Measurements from ENCODE around the gene USP24.
A peak's percentile ranks its signal among the peaks of the same experiment; 100 is the strongest.

USP24 gene

DNA sequence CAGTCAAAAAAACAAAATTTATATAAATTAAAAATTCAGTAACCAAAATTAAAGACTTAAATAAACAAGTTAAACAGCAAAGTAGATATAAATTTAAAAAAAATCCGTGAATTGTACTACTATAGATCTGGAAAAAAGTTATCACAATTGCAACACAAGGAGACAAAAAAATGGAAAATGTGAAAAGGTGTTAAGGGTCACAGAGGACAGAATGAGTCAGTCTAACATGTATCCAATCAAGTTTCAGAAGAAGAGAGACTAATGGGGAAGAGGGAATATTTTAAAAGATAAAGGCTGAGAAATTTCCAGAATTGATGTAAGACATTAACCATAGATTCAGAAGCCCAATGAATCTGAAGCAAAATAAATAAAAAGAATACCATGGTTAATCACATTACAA, 46.0 kb downstream of the USP24 start:
- DNase-seq (ENCODE audit: low read depth) = no peak
- no peak overlapping the region for H3K4me3 ChIP-seq (ENCODE audit: low read depth, low read length)

DNA sequence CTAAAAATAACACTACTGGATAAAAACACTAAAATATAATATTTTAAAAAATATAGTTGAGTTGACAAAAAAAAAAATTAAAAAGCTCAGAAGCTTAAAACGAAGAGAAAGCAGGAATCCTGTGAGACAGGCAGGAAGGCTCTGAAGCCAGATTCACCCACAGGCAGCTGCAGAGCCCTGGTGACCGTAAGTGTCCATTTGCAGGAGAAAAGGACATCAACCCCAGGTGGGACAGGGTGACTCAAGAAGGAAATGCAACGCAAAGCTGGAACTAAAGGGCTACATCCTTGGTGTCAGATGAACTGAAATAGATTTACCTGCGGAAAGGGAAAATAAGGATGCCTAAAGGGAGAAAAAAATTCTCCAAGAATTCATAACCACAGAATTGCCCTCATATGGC, 46.8 kb downstream of the USP24 start:
- no peak for DNase-seq (ENCODE audit: low read depth)
- no peak overlapping the region for H3K4me3 ChIP-seq (ENCODE audit: low read depth, low read length)

DNA sequence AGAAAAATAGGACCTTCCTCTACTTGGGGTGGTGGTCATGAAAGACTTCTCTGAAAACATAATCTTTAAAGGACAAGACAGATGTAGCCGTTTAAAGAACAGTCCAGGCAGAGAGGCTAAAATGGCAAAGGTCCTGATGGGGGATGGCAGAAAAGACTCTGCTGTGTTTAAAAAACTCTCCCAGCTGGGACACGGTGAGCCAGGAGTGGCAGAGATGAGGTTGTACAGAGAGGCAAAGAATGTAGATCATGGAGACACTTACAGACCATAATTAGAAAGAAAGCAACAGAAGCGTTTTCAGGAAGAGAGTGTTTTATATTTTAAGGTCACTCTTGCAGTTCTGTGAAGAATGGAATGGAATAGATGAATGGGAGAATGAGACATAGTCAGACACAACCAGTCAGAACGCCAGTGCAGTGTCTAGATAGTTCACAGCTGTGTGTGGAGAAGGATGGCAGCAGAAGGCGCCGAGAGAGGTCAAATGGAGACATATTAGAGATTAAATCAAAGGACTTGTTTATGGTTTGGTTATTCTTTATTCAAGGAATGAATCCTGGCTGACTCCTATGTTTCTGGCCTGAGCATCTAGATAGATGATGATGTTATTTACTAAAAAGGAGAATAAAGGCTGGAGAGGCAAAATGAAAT, 47.8 kb downstream of the USP24 start:
- H3K4me3 ChIP-seq (ENCODE audit: low read depth, low read length) = no peak overlapping the region
- DNase-seq (ENCODE audit: low read depth) = no peak

DNA sequence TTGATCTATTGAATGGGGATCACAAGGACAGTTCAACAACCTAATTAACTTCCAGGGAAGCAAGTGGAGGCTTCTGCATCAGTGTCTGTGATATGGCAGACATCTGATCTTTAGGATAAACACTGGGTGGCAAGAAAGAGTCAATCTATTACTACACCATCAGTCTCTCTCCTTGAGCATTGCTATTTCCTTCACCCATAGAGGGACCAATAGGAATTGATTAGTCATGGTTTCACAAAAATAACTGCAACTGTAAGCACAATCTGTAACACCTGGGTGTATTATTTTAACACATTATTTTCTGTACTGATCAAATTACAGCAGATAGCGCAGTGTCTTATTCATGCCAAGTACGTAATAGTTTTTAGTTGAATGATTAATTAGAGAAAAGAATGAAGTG, 50.3 kb downstream of the USP24 start:
- H3K4me3 ChIP-seq (ENCODE audit: low read depth, low read length) = no peak overlapping the region
- no peak for DNase-seq (ENCODE audit: low read depth)

DNA sequence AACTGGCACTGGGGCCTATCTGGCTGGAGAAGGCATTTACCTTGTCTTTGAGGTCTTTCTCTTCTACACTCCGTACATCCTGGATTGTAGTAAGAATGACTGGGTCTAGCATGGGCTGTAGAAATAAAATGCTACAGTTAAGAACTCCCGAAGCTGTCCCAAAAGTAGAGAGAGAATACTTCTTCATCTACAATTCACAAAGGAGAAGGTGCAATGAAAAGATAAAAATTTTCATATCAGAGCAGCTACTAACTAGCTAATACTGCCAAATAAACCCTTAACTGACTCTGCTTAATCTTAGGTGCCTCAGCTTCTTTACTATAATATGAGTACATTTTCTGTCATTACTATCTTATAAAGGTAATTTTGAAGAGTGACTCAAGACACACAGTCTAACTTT, 55.6 kb downstream of the USP24 start:
- no peak for DNase-seq (ENCODE audit: low read depth)
- no peak overlapping the region for H3K4me3 ChIP-seq (ENCODE audit: low read depth, low read length)

DNA sequence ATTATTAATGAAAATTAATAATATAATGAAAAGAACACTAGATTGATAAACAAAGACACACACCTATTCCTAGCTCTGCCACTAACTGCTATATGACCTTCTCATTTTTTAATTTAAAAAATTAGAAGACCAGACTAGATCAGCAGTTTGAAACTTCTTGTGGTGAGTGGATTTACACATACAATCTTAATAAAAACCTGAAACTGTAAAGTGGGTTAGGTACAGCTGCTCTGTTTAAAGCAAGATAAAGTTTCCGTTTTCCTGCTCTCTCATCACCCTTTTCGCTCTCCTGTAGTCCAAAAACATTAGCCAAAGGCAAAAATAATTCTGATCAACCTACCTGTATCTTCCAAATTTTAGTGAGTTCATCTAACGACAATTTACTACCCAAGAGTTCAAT, 58.6 kb downstream of the USP24 start:
- DNase-seq (ENCODE audit: low read depth) = no peak
- H3K4me3 ChIP-seq (ENCODE audit: low read depth, low read length) = no peak overlapping the region

DNA sequence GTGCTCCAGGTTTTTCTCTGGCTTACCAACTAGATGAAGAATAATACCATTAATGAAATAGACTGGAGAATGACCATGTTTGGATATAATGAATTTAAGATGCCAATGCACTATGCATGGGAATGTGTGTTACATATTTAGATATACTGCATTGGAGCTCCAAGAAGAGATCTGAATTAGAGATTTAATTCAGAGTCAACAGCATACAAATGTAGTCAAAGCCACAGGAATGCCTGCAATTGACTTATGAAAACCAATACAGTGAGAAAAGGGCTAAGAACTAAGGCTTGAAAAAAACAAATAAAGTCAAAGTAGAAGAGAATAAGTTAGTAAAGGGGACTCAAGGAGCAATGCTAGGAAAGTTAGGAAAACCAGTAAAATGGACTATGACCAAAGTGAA, 59.1 kb downstream of the USP24 start:
- DNase-seq (ENCODE audit: low read depth) = no peak
- no peak overlapping the region for H3K4me3 ChIP-seq (ENCODE audit: low read depth, low read length)

DNA sequence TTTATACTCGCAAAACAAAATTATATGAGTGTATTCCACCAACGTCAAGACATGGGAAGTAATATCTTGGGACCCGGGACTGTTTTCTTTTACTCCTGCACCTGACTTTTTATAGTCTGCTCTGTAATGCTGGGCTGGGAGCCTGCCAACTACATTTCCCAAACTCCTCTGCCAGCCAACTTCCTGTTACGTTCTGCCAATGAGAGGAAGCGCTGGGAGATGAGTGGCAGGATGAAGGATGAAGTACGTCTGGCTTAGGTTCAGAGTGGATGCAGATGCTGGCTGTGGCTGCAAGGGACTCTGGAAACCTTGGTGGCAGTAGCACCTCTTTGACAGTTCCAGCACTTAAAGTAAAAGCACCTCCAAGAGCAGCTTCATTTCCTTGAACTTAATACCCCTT, 59.6 kb downstream of the USP24 start:
- no peak overlapping the region for H3K4me3 ChIP-seq (ENCODE audit: low read depth, low read length)
- DNase-seq (ENCODE audit: low read depth) = no peak

DNA sequence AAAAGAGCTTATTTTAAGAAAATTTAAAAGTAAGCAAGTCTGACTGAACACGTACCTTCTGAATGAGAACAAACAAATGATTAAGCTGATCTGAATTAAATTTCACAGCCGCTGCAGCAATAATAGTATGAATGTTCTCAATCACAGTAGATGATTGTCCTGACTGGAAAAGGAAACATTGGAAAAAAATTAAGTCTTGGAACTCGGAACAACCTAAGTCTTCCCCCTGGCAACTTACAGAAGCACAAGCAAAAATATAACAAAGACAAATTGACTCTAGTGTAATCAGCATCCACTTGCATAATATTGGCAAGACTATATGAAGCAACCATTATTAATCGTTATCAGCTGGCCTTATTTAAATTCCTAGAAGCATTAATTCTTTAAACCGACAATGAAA, 60.5 kb downstream of the USP24 start:
- H3K4me3 ChIP-seq (ENCODE audit: low read depth, low read length) = no peak overlapping the region
- no peak for DNase-seq (ENCODE audit: low read depth)

DNA sequence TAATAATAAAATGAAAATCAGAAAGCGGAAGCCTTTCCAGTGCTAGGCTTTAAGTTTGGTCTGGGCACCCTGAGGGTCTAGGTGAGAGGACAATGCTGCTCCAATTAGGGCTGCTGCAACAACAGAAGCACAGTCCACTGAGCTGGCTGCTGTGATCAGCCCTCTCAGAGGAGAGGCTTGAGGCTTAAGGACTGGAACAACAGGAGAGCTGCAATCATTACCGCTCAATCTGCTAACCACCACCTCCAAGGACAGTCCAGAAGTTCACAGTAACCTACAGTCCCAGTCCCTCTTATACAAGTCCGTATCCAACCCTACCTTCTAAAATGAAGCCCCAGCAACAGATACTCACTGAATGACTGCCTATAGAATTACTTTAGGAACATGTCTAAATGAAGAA, 62.1 kb downstream of the USP24 start:
- no peak for DNase-seq (ENCODE audit: low read depth)
- H3K4me3 ChIP-seq (ENCODE audit: low read depth, low read length) = no peak overlapping the region

DNA sequence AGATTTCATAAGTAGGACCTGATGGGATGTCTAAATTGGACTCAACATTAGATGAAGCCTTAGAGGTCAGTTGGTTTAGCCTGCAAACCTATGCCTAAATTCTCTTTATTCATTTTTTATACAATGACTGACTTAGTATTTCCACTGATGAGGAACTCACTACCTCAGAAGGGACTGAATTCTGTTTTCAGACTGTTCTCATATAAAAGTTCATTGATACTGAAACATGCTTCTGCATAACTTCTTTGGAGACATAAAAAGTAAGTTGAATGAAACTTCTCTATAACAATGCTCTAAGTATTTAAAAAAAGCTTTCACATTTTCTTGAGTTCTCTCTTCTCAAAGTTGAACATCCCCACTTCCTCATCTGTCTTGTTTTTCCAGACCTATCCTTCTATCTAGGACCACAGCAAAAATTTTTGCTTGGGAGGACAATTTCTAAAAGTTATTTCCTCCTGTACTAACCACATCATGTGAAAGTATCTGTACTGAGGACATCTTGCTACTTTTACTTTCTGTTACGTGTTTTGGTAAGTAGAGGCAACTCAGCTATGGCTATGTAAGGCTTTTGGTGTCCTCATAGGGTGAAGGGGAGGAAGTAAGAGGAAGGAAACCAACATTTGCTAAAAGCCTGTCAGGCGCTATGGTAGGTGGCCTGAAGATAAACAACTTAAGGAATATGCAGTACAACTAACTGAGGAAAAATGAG, 64.1 kb downstream of the USP24 start:
- H3K4me3 ChIP-seq (ENCODE audit: low read depth, low read length) = no peak overlapping the region
- DNase-seq (ENCODE audit: low read depth) = no peak

DNA sequence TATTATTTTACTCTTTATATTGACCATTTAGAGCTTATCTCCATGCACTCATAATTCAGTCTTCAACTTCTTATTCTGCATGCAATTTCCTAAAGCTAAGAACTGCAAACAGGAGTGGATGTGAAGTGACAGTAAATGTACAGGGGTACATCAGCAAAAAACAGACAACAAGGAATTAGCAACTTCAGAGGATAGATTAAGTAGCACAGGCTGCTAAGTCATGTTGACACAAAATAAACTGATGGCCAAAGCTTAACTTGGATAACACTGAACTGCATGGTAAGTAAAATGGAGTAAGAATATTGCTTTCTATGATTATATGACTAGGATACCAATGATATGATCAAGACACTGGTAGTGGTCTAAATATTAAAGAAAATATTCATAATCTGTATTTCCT, 66.5 kb downstream of the USP24 start:
- H3K4me3 ChIP-seq (ENCODE audit: low read depth, low read length) = no peak overlapping the region

DNA sequence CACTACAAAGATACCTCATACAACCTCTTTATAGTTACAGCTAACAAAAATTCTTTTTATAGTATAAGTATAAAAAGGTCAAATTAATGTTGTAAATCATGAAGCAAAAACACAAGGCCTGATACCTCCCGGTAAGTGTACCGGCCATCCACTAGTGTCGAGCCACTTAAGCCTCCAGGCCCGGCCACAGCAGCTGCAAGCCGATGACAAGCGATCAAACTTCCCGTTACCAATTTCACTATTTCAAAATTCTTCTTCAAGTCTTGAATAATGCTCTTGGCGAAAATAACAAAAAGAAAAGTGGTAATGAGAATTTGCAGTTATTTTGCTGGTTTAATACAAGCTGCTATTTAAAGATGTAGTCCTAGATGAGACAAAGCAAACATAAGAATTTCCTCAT, 67.6 kb downstream of the USP24 start:
- no peak overlapping the region for H3K4me3 ChIP-seq (ENCODE audit: low read depth, low read length)
- DNase-seq (ENCODE audit: low read depth) = no peak

More for the DNA sequence above, 66.5 kb downstream of the USP24 start:
- DNase-seq (ENCODE audit: low read depth) = no peak

DNA sequence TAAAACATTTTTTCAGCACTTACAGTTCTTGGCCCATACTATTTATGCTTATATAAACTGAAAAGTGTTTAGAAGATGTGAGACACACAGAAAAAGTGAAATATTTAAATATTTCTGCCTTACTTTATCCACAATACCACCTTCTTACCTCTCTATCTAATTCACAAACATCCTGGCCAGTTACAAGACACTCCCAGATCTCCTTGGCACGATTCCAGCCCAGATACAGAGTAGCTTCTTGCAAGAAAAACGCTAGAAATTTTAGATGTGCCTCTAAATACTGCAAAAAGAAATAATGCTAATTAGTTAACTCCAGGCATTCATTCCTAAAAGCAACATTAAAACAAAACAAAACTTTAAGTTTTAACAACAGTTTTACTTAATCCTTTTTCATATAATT, 68.4 kb downstream of the USP24 start:
- DNase-seq (ENCODE audit: low read depth) = no peak

DNA sequence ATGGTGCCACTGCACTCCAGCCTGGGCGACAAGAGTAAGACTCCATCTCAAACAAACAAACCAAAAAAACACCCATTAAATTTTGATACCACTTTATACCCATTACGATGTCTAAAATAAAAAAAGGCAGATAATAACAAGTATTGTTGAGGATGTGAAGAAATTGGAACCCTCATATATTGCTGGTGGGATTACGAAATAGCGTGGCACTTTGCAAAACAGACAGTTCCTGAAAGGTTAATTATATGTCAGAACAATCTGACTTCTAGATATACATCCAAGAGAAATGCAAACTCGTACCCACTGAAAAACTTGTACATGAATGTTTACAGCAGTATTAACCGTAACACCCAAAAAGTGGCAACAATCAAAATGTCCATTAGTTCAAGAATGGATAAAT, 70.3 kb downstream of the USP24 start:
- no peak overlapping the region for H3K4me3 ChIP-seq (ENCODE audit: low read depth, low read length)
- no peak for DNase-seq (ENCODE audit: low read depth)

More for the DNA sequence above, 68.4 kb downstream of the USP24 start:
- H3K4me3 ChIP-seq (ENCODE audit: low read depth, low read length) = no peak overlapping the region

DNA sequence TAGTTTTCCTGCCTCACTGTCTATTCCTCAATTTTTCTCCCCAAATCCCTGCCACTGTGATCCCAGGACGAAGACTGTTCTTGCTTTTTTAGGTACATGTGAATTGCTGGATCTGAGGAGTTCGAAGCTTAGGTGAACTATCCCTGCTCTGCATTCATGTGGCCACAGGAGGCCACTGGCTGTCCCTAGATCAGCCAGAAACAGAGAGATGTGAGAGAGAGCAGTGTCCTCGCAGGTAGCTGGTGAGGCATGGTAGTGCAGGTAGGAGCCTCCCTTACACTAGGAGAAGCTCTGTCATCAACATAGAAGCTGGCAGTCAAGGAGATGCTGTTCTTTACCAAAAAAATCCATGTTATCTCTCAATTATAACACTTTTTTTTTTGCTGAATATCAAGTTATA, 71.5 kb downstream of the USP24 start:
- DNase-seq (ENCODE audit: low read depth) = no peak

DNA sequence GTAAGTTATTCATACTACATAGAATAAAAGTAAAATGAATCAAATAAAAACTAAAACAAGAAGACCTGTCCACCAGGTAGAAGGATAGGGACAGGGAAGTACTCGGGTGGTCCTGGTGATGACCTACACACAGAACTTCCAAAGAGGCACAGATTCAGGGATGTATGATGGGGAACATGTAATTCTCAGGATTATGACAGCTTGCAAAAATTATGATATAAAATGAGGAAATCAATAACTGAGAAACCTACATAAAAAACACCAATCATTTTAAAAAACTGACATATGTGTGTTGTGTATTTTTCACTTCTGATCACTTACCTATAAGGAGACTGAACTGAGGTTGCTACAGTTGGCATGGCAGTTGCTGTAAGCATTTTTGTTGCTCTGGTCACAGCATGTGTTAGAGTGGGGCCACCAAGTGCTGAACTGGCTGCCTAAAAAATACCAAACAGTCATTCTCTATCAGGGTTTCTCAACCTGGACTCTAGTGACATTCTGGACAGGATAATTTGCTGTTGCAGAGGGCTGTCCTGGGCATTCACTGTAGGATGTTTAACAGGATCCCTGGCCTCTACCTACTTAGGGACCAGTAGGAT, 73.8 kb downstream of the USP24 start:
- no peak overlapping the region for H3K4me3 ChIP-seq (ENCODE audit: low read depth, low read length)
- no peak for DNase-seq (ENCODE audit: low read depth)

More for the DNA sequence above, 71.5 kb downstream of the USP24 start:
- H3K4me3 ChIP-seq (ENCODE audit: low read depth, low read length) = no peak overlapping the region

DNA sequence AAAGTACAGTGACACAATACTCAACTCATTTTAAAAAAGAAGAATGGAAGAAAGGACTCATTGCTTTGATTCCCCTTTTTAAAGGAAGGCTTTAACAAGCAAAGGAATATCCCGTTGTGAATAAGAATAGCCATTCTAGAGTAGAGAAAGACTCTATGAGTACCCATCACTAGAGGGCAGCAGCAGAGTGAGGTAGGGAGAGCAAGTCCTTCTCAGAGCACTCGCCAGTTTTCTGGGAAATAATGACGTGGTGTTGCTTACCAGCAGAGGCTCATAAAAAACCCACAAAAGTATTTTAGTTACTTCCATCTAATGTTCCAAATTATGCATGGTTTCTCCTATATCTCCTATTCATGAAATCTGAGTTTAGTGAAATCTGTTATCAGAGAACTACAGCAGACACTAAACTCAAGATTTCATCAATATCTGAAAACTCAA, 74.6 kb downstream of the USP24 start:
- peak; percentile 75 for DNase-seq (ENCODE audit: low read depth)
- no peak overlapping the region for H3K4me3 ChIP-seq (ENCODE audit: low read depth, low read length)

DNA sequence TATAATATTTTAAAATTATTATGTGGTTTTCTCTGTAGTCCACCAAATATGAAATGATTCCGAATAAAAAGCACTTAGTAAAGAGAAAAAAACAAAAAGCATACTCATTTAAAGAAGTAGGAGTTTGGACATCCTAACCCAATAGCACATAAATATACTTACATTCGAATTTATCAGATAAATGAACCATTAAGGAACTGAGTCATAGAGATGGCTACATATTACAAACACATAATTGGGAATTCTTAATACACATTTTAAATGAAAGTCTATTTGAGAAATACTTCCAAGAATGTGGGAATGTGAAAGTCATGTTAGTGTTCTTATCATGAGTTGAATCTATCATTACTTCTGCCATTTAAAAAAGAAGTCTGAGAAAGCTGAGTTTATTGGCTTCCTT, 75.0 kb downstream of the USP24 start:
- H3K4me3 ChIP-seq (ENCODE audit: low read depth, low read length) = no peak overlapping the region
- DNase-seq (ENCODE audit: low read depth) = no peak

DNA sequence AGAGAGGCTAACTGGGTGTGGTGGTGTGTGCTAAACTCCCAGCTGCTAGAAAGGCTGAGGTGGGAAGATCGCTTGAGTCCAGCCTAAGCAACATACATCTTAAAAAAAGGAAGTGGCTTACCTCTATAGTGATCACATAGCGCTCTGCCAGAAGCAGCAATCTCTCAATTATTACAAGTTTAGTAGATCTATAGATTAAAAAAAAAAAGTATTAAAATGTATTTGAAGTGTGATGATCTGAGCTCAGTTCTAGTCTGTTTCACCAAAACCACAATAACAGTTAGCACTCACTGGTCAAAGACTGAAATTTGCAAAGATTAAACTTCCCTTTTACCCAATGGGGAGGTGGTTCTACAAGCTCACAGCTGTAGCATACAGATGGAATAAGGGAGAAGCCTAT, 76.3 kb downstream of the USP24 start:
- no peak for DNase-seq (ENCODE audit: low read depth)
- no peak overlapping the region for H3K4me3 ChIP-seq (ENCODE audit: low read depth, low read length)

Data from skeletal muscle cell (primary cell).